Vagina (tissue), 2 donors: ENCODE measurements around the gene EGLN2. TPM values are rescaled to one million over a fixed set of nuclear protein-coding genes. Genes with fewer than 3 reads are reported as not detected.

Experiments
- DNase-seq, 2 donors: peaks; one replicate each; pipeline ENCODE4 v3.0.0-alpha.2; 2017; ENCODE audit errors: extremely low spot score in 2 of 2
- H3K27ac ChIP-seq: fragments of 200-600 bp; sonication (generic); one replicate; pipeline ENCODE4 v1.5.1; 2019
- H3K27me3 ChIP-seq: fragments of 200-600 bp; sonication (generic); one replicate; pipeline ENCODE4 v1.5.1; 2019
- H3K36me3 ChIP-seq, 2 donors: fragments of 200-600 bp; sonication (generic); one replicate each; pipeline ENCODE4 v1.5.1; 2017 to 2019
- H3K4me1 ChIP-seq: fragments of 200-600 bp; sonication (generic); one replicate; pipeline ENCODE4 v1.5.1; 2019
- H3K4me3 ChIP-seq, 2 donors: fragments of 200-600 bp; sonication (generic); 1 replicate in 1 of 2; 2 replicates in 1 of 2; pipeline ENCODE4 v1.5.1; 2016 to 2019
- H3K9me3 ChIP-seq: fragments of 200-600 bp; sonication (generic); one replicate; pipeline ENCODE4 v1.5.1; 2019
- POLR2A ChIP-seq, 2 donors: fragments of 450-650 bp; IDR thresholded peaks; one replicate each; pipeline ENCODE4 v1.6.1; 2017; ENCODE audit warnings: antibody characterized with exemption in 2 of 2, mild to moderate bottlenecking in 2 of 2, moderate library complexity in 2 of 2
- POLR2AphosphoS5 ChIP-seq, 2 donors: sonication (generic); formaldehyde crosslinking; IDR thresholded peaks; one replicate each; pipeline ENCODE4 v1.9.0; 2017; ENCODE audit warnings: antibody characterized with exemption in 2 of 2, mild to moderate bottlenecking in 2 of 2, low read depth in 1 of 2; ENCODE audit not compliant: insufficient read depth in 1 of 2
- intact Hi-C: fragments of 100-400 bp; cut with DNase I; formaldehyde crosslinking; loops from one replicate; pipeline ENCODE4 v1.15.1; 2023
- total RNA-seq: library from RNA; depleted of rRNA; stranded (reverse); fragments of >200 nt; gene quantifications from one replicate; pipeline ENCODE4 v1.2.3, GENCODE V29; 2016
- TF ChIP-seq, protein P1 (sequence below), 3 experiments: fragments of 450-650 bp in 2 of 3; fragments of 200-600 bp in 1 of 3; sonication (generic) in 1 of 3; IDR thresholded peaks; one replicate each; pipeline ENCODE4 v1.5.1; 2017 to 2019; ENCODE audit warnings: antibody characterized with exemption in 3 of 3, mild to moderate bottlenecking in 2 of 3, moderate library complexity in 2 of 3

The EGLN2 gene
- 76.9 TPM for total RNA-seq

DNA sequence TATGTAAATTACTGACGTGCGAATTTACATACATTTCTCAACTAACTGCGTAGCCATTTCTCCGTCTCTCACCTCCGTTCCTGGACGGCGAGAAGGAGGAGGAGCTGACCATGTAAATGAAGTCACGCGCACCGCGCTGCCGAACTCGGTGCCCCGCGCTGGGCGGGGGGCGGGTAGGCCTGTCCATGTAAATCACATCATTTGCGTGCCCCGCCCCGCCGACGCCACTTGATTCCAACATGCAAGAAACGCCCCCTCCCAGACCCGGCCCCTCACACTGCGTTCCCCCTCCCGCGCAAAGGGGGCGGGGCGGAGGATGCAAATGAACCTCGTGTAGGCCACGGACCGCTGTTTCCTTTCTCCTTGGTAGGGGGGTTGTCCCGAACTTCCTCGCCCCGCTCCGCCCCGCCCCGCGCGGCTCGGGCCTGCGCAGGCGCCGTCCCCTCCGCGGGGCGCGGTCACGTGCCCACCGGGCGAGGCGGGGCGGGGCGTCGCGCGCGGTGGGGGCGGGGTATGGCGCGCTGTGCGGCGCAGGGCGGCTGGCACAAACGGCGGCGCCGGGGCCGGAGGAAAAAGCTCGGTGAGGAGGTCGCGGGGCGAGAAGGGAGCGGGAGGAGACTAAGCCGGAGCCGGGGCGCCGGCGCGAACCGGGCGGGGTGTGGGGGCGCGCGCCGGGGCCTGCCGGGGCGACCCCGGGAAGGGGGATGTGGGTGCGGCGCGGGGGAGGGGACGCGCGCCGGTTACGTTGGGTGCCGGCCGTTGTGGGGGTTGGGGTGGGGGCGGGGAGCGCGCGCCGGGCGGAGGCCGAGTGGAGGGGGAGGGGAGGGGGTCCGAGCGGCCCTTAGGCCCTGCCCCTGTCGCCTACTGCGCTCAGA is at the start of gene EGLN2:
Gene EGLN2, plus strand, starts transcription at position 509 of the 875 bp plus-strand sequence. CDS start 1,382 bp downstream, outside the sequence.
- Histone ChIP-seq H3K27me3 (no peaks in the 10 kb centered on the region), H3K36me3 (peaks cover 0 to 5% of the 10 kb centered on the region in 2 donors), H3K4me1 (peaks cover 51% of the 10 kb centered on the region), H3K9me3 (no peaks in the 10 kb centered on the region), H3K4me3 (peak within 1 kb of the TSS; percentile 73 to 95), H3K27ac (peak within 1 kb of the TSS; percentile 98)
- peak; percentile 91 to 96 for TF ChIP-seq POLR2AphosphoS5 (IDR thresholded peaks at IDR 0.05; ENCODE audit: insufficient read depth in 1 of 2, low read depth in 1 of 2)
- TF ChIP-seq, protein P1, sequence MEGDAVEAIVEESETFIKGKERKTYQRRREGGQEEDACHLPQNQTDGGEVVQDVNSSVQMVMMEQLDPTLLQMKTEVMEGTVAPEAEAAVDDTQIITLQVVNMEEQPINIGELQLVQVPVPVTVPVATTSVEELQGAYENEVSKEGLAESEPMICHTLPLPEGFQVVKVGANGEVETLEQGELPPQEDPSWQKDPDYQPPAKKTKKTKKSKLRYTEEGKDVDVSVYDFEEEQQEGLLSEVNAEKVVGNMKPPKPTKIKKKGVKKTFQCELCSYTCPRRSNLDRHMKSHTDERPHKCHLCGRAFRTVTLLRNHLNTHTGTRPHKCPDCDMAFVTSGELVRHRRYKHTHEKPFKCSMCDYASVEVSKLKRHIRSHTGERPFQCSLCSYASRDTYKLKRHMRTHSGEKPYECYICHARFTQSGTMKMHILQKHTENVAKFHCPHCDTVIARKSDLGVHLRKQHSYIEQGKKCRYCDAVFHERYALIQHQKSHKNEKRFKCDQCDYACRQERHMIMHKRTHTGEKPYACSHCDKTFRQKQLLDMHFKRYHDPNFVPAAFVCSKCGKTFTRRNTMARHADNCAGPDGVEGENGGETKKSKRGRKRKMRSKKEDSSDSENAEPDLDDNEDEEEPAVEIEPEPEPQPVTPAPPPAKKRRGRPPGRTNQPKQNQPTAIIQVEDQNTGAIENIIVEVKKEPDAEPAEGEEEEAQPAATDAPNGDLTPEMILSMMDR (IDR thresholded peaks at IDR 0.05) = no peak
- peak in 1 of 2 donors; percentile 83 for TF ChIP-seq POLR2A (IDR thresholded peaks at IDR 0.05)
- intact Hi-C loops = loop anchor here (5.0 kb wide), 1 partner anchor 82 kb away; the partner anchor contains the start of genes COQ8B and ITPKC
- peak; percentile 100 for DNase-seq

DNA sequence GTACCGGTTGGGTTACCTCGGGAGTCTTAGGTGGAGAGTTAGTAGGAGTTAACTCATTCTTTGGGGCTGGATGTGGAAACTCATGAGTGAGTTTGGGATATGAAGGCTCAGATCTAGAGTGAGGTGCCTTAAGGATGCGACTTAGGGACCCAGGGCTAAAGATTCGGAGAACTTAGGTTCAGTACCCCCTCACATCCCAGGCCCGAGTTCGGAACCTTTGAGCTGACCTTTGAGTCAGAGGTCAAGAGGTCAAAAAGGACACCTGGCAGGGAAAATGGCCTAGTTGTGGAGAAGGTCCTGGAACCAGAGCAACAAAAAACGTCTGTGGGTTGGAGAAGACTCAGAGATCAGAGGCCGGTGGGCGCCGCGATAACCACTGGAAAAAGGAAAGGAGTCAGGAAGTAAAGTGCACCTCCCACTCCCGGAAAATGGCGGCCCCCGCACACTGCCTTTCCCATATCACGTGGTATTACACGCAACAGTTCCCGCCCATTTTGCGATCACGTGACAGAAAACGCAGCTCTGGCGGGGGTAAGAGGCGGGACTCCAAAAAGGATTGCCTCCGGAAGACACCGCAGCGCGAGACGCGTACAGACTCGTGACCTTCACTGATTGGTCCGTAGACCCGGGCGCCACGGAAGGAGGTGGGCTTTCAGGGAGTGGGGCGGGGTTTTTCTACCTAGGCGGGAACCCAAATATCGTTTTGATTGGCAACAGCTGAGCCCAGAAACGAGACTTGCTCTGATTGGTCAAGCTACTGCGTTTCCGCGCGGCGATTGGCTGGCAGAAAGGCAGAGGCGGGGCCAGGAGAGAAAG is 48.7 kb upstream of the EGLN2 start, which contains the start of gene ACTMAP:
Gene ACTMAP, minus strand, starts transcription at position 420 of the 816 bp plus-strand sequence. CDS start 674 bp downstream, outside the sequence.
- intact Hi-C loops = loop anchor here (10.0 kb wide), 1 partner anchor 55 kb away; no protein-coding TSS in a partner anchor
- TF ChIP-seq POLR2A (IDR thresholded peaks at IDR 0.05) (peak; percentile 76 to 88), POLR2AphosphoS5 (IDR thresholded peaks at IDR 0.05; ENCODE audit: insufficient read depth in 1 of 2, low read depth in 1 of 2) (peak; percentile 63 to 93)
- TF ChIP-seq, protein P1 (IDR thresholded peaks at IDR 0.05) = no peak
- Histone ChIP-seq H3K4me1 (peaks cover 45% of the 10 kb centered on the region), H3K36me3 (peaks cover 0 to 1% of the 10 kb centered on the region in 2 donors), H3K27ac (peak within 1 kb of the TSS; percentile 92), H3K27me3 (no peaks in the 10 kb centered on the region), H3K4me3 (peak within 1 kb of the TSS; percentile 68 to 73), H3K9me3 (no peaks in the 10 kb centered on the region)
- DNase-seq = peak; percentile 100

DNA sequence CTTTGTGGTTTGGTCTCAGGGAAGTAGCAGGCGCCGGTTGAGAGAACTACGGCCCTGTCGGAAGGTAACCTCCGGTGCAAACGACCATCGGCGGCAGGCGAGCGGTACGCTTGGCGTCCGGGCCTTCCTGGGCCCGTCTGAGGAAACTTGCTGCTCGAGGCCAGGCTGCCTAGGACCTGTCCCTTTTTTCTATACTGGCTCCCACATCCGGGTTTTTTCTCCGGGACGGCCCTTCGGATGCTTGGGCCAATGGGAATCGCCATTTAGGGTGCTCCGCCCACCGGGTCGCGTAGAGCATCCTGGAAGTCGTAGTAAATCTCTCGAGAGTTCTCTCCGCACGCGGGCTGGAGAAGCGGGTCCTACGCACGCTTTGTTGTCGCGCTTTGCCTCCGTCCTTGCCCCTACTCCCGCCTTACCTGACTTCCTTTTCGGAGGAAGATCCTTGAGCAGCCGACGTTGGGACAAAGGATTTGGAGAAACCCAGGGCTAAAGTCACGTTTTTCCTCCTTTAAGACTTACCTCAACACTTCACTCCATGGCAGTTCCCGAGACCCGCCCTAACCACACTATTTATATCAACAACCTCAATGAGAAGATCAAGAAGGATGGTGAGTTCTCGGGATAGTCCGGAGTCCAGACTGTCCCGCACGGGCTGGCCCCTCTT is 48.0 kb upstream of the EGLN2 start, which contains the start of gene SNRPA:
Gene SNRPA, plus strand, starts transcription at position 330 of the 664 bp plus-strand sequence. Its CDS starts 206 bp downstream, at position 536.
- TF ChIP-seq POLR2A (IDR thresholded peaks at IDR 0.05) (peak in 1 of 2 donors; percentile 89), POLR2AphosphoS5 (IDR thresholded peaks at IDR 0.05; ENCODE audit: insufficient read depth in 1 of 2, low read depth in 1 of 2) (peak; percentile 82 to 91)
- TF ChIP-seq, protein P1 (IDR thresholded peaks at IDR 0.05) = peak in 1 of 3 experiments; percentile 13
- H3K27ac ChIP-seq = peak within 1 kb of the TSS; percentile 92
- H3K4me3 ChIP-seq = peak within 1 kb of the TSS; percentile 68 to 73
- DNase-seq = peak; percentile 98 to 99
- peaks cover 0 to 9% of the 10 kb centered on the region in 2 donors for H3K36me3 ChIP-seq
- intact Hi-C loops = loop anchor here (10.0 kb wide), 1 partner anchor 54 kb away; no protein-coding TSS in a partner anchor
- no peaks in the 10 kb centered on the region for H3K9me3 ChIP-seq
- no peaks in the 10 kb centered on the region for H3K27me3 ChIP-seq
- peaks cover 53% of the 10 kb centered on the region for H3K4me1 ChIP-seq

DNA sequence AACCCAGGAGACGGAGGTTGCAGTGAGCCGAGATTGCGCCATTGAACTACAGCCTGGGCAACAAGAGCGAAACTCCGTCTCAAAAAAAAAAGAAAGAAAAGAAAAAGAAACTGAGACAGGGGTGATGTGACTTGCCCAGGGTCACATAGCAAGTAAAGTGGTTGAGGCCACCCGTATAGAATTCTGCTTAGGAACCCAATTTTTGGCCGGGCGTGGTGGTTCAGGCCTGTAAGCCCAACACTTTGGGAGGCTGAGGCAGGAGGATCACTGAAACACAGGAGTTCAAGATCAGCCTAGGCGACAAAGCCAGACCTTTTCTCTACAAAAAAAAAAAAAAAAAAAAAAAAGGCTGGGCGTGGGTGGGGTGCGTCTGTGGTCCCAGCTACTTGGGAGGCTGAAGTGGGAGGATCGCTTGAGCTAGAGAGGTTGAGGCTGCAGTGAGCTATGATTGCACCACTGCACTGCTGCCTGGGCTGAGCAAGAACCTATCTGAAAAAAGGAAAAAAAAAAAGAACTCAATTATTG is 46.7 kb upstream of the EGLN2 start:
- TF ChIP-seq POLR2A (IDR thresholded peaks at IDR 0.05) (no peak), POLR2AphosphoS5 (IDR thresholded peaks at IDR 0.05; ENCODE audit: insufficient read depth in 1 of 2, low read depth in 1 of 2) (no peak)
- TF ChIP-seq, protein P1 (IDR thresholded peaks at IDR 0.05) = no peak
- intact Hi-C loops = loop anchor here (10.0 kb wide), 1 partner anchor 52 kb away; no protein-coding TSS in a partner anchor
- no peak for DNase-seq
- Histone ChIP-seq H3K4me1 (peaks cover 65% of the 10 kb centered on the region), H3K9me3 (no peaks in the 10 kb centered on the region), H3K27ac (peak overlapping the region; percentile 91), H3K4me3 (peak overlapping the region; percentile 68 to 73), H3K27me3 (no peaks in the 10 kb centered on the region), H3K36me3 (peaks cover 0 to 21% of the 10 kb centered on the region in 2 donors)
